Measurements from ENCODE around the gene SRGAP1.
"Not testable (repeated sequence)": the region's sequence is repeated elsewhere in the genome, so short reads cannot be mapped to it uniquely, and the experiment has no call there.

Gene SRGAP1

GRCh38 chr12:64132672-64133071 lies 288.2 kb downstream of the SRGAP1 start:
- not testable (repeated sequence) for DNase-seq

GRCh38 chr12:64137117-64137516 lies 292.6 kb downstream of the SRGAP1 start:
- no peak for DNase-seq

- no peak for DNase-seq
Measured at GRCh38 chr12:64139021-64139420, 294.5 kb downstream of the SRGAP1 start.

GRCh38 chr12:64142382-64142781 lies 297.9 kb downstream of the SRGAP1 start:
- DNase-seq: no peak

GRCh38 chr12:64142784-64143183 lies 298.3 kb downstream of the SRGAP1 start:
- DNase-seq: no peak

GRCh38 chr12:64145226-64145625 lies 300.7 kb downstream of the SRGAP1 start:
- no peak for DNase-seq

- no peak for DNase-seq
Measured at GRCh38 chr12:64147011-64147631, 302.6 kb downstream of the SRGAP1 start.

GRCh38 chr12:64147875-64148274 lies 303.4 kb downstream of the SRGAP1 start:
- no peak for DNase-seq

- DNase-seq: no peak
Measured at GRCh38 chr12:64154677-64155076, 310.2 kb downstream of the SRGAP1 start.

- DNase-seq: no peak
Measured at GRCh38 chr12:64157110-64157509, 312.6 kb downstream of the SRGAP1 start.

- DNase-seq: no peak
Measured at GRCh38 chr12:64160021-64160710, 315.7 kb downstream of the SRGAP1 start.

- DNase-seq: no peak
Measured at GRCh38 chr12:64160711-64161060, 316.2 kb downstream of the SRGAP1 start.

GRCh38 chr12:64166606-64167005 lies 322.1 kb downstream of the SRGAP1 start:
- not testable (repeated sequence) for DNase-seq

GRCh38 chr12:64167041-64167440 lies 322.5 kb downstream of the SRGAP1 start:
- not testable (repeated sequence) for DNase-seq

- DNase-seq: no peak
Measured at GRCh38 chr12:64170024-64170423, 325.5 kb downstream of the SRGAP1 start.

GRCh38 chr12:64170730-64171129 lies 326.2 kb downstream of the SRGAP1 start:
- no peak for DNase-seq

GRCh38 chr12:64171715-64172114 lies 327.2 kb downstream of the SRGAP1 start:
- no peak for DNase-seq

GRCh38 chr12:64172143-64172970 lies 327.9 kb downstream of the SRGAP1 start:
- DNase-seq: no peak

GRCh38 chr12:64173456-64173855 lies 329.0 kb downstream of the SRGAP1 start:
- DNase-seq: no peak

- DNase-seq: no peak
Measured at GRCh38 chr12:64175254-64175945, 330.9 kb downstream of the SRGAP1 start.

- DNase-seq: no peak
Measured at GRCh38 chr12:64177001-64177400, 332.5 kb downstream of the SRGAP1 start.

- DNase-seq: no peak
Measured at GRCh38 chr12:64178122-64178521, 333.6 kb downstream of the SRGAP1 start.

GRCh38 chr12:64180951-64181350 lies 336.5 kb downstream of the SRGAP1 start:
- no peak for DNase-seq
